ENCODE results near the gene CREB3L2.

Gene CREB3L2

GRCh38 chr7:138027100-138027499, 25.2 kb upstream of the CREB3L2 start:
- no peak overlapping the region for H3K4me3 ChIP-seq (ENCODE audit: low read depth, low read length)
- H3K9me3 ChIP-seq: no peaks in the 10 kb centered on the region
- no peak for DNase-seq
- TF ChIP-seq, protein P1, sequence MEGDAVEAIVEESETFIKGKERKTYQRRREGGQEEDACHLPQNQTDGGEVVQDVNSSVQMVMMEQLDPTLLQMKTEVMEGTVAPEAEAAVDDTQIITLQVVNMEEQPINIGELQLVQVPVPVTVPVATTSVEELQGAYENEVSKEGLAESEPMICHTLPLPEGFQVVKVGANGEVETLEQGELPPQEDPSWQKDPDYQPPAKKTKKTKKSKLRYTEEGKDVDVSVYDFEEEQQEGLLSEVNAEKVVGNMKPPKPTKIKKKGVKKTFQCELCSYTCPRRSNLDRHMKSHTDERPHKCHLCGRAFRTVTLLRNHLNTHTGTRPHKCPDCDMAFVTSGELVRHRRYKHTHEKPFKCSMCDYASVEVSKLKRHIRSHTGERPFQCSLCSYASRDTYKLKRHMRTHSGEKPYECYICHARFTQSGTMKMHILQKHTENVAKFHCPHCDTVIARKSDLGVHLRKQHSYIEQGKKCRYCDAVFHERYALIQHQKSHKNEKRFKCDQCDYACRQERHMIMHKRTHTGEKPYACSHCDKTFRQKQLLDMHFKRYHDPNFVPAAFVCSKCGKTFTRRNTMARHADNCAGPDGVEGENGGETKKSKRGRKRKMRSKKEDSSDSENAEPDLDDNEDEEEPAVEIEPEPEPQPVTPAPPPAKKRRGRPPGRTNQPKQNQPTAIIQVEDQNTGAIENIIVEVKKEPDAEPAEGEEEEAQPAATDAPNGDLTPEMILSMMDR (IDR thresholded peaks at IDR 0.05; ENCODE audit: low read depth, low read length): no peak
- H3K4me1 ChIP-seq: no peaks in the 10 kb centered on the region; the same call in 1 of the 2 replicates
- H3K27me3 ChIP-seq: no peaks in the 10 kb centered on the region
- H3K36me3 ChIP-seq: no peaks in the 10 kb centered on the region

DNA sequence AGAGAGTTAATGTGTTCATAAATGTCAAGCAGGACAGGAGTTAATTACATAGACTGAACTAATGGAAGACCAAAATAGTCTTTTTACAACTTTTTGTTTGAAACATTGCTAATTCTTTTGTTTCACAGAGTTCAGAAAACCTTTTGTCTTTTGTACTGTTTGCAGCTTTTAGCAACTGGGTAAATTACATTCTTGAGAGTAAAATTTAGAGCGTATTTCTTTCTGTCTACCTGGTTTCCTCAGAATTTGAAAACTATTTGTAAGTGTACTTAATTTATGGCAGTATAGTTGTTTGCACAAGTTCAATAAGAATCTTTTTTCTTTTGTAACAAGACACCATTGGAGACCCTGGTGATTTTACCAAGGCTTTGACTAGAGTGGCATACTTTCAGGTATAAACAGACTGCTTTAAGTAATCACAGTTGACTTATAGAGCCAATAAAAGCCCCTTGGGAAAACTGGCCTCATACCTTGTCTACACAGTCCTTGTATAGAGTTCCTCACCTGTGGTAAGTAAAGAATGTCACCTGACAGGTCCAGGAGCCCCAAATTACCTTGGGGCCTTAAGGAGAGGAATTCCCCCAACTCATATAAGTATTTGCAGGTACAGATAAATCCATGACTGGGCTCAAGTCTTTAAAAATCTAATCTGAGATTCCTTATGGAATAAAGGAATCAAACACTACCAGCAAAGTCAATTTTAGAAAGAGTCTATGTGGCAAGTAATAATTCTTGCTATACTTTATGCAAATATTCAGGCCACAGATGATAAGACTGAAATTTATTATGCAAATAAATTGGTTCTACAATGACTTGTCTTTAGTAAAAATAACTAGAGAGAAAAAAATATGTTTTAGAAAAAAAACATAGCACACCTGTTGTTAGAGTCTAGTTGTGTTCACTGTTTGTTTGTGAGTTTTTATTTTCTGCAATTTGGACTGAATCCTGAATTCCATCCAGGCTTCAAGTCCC, 23.6 kb upstream of the CREB3L2 start:
- no peak for DNase-seq
- Histone ChIP-seq H3K4me1 (no peaks in the 10 kb centered on the region; the same call in 1 of the 2 replicates), H3K36me3 (no peaks in the 10 kb centered on the region), H3K4me3 (ENCODE audit: low read depth, low read length) (no peak overlapping the region), H3K27me3 (no peaks in the 10 kb centered on the region), H3K9me3 (no peaks in the 10 kb centered on the region)
- TF ChIP-seq, protein P1 (IDR thresholded peaks at IDR 0.05; ENCODE audit: low read depth, low read length): no peak

DNA sequence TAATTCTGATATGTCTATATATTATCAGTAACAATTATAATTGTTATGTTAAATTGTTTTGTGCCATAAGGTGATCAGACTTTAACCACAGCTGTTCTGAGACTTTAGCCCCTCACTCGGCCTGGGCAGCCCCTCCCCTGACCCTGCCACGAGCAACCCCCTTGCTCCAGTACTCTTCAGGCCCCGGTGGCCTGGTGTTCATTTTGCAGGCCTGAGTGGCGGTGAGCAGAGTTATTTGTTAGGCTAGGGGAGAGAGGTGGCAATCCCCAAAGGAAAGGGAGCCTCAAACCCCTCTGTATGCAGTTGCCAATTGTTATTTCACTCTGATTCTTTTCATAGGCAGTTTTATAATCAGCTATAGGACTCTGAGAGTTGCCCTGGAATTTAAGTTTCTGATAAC, 22.9 kb upstream of the CREB3L2 start:
- DNase-seq: no peak
- Histone ChIP-seq H3K4me1 (no peaks in the 10 kb centered on the region; the same call in 1 of the 2 replicates), H3K27me3 (no peaks in the 10 kb centered on the region), H3K4me3 (ENCODE audit: low read depth, low read length) (no peak overlapping the region), H3K9me3 (no peaks in the 10 kb centered on the region), H3K36me3 (no peaks in the 10 kb centered on the region)
- TF ChIP-seq, protein P1 (IDR thresholded peaks at IDR 0.05; ENCODE audit: low read depth, low read length): no peak

GRCh38 chr7:138024343-138024691, 22.4 kb upstream of the CREB3L2 start:
- H3K4me1 ChIP-seq: no peaks in the 10 kb centered on the region
- TF ChIP-seq, protein P1 (IDR thresholded peaks at IDR 0.05; ENCODE audit: low read depth, low read length): no peak
- no peaks in the 10 kb centered on the region for H3K9me3 ChIP-seq
- H3K27me3 ChIP-seq: no peaks in the 10 kb centered on the region
- H3K36me3 ChIP-seq: no peaks in the 10 kb centered on the region
- H3K4me3 ChIP-seq (ENCODE audit: low read depth, low read length): no peak overlapping the region
- DNase-seq: no peak

GRCh38 chr7:138023618-138024342, 21.9 kb upstream of the CREB3L2 start:
- DNase-seq: no peak
- TF ChIP-seq, protein P1 (IDR thresholded peaks at IDR 0.05; ENCODE audit: low read depth, low read length): no peak

More at GRCh38 chr7:138023618-138024342, 21.9 kb upstream of the CREB3L2 start:
- no peaks in the 10 kb centered on the region for H3K4me1 ChIP-seq
- H3K9me3 ChIP-seq: no peaks in the 10 kb centered on the region
- H3K36me3 ChIP-seq: no peaks in the 10 kb centered on the region
- H3K4me3 ChIP-seq (ENCODE audit: low read depth, low read length): no peak overlapping the region
- no peaks in the 10 kb centered on the region for H3K27me3 ChIP-seq
